GM23338 (cell line): ENCODE data around the gene KRTAP10-9. TPM values are rescaled to one million over a fixed set of nuclear protein-coding genes. Genes with fewer than 3 reads are reported as not detected.

Experiments used
- ATAC-seq: fragments of 200-7000 bp; cut with Tn5 transposase; 3 replicates; pipeline ENCODE4 v1.9.1; 2020
- DNase-seq: peaks from one replicate; pipeline ENCODE4 v3.0.0-alpha.2; 2015; ENCODE audit warnings: low spot score
- H2AFZ ChIP-seq: fragments of 200-600 bp; sonication (generic); 2 replicates; pipeline ENCODE4 v1.8.0; 2016; ENCODE audit warnings: antibody characterized with exemption, mild to moderate bottlenecking, moderate library complexity
- H3F3A ChIP-seq: fragments of 200-600 bp; sonication (generic); replicated peaks from 2 replicates; pipeline ENCODE4 v1.8.0; 2017; ENCODE audit warnings: antibody characterized with exemption, mixed run types, low read depth
- H3K27ac ChIP-seq: fragments of 200-600 bp; sonication (generic); 2 replicates; pipeline ENCODE4 v1.6.1; 2016; ENCODE audit warnings: low read depth
- H3K27me3 ChIP-seq: fragments of 200-600 bp; sonication (generic); 2 replicates; pipeline ENCODE4 v1.8.0; 2016; ENCODE audit warnings: mild to moderate bottlenecking, mixed run types, moderate library complexity; ENCODE audit not compliant: insufficient read depth
- H3K36me3 ChIP-seq: fragments of 200-600 bp; sonication (generic); 2 replicates; pipeline ENCODE4 v1.8.0; 2016; ENCODE audit warnings: mild to moderate bottlenecking; ENCODE audit not compliant: insufficient read depth
- H3K4me1 ChIP-seq: fragments of 200-600 bp; sonication (generic); 2 replicates; pipeline ENCODE4 v1.8.0; 2016; ENCODE audit warnings: mild to moderate bottlenecking, moderate library complexity; ENCODE audit not compliant: insufficient read depth
- H3K4me2 ChIP-seq: fragments of 200-600 bp; sonication (generic); 2 replicates; pipeline ENCODE4 v1.7.1; 2017; ENCODE audit warnings: mixed run types
- H3K4me3 ChIP-seq: fragments of 200-600 bp; sonication (generic); 2 replicates; pipeline ENCODE4 v1.6.1; 2016; ENCODE audit warnings: mixed run types
- H3K79me2 ChIP-seq: fragments of 200-600 bp; sonication (generic); replicated peaks from 2 replicates; pipeline ENCODE4 v1.8.0; 2017; ENCODE audit warnings: mild to moderate bottlenecking; ENCODE audit not compliant: insufficient read depth
- H3K9me2 ChIP-seq: fragments of 200-600 bp; sonication (generic); 2 replicates; pipeline ENCODE4 v1.8.0; 2017; ENCODE audit not compliant: insufficient read depth
- H4K20me1 ChIP-seq: fragments of 200-600 bp; sonication (generic); replicated peaks from 2 replicates; pipeline ENCODE4 v1.8.0; 2017; ENCODE audit warnings: mild to moderate bottlenecking; ENCODE audit not compliant: insufficient read depth
- H3K27ac Mint-ChIP-seq: 2 replicates; pipeline ENCODE4 v1.8.0; 2020; ENCODE audit warnings: inconsistent platforms, mild to moderate bottlenecking, moderate library complexity, mixed read lengths
- H3K27me3 Mint-ChIP-seq: 3 replicates; pipeline ENCODE4 v1.8.0; 2022; ENCODE audit warnings: low read depth, mild to moderate bottlenecking, moderate library complexity, mixed read lengths, inconsistent platforms; ENCODE audit not compliant: insufficient read depth, poor library complexity
- H3K36me3 Mint-ChIP-seq: 3 replicates; pipeline ENCODE4 v1.8.0; 2021; ENCODE audit warnings: low read depth, mild to moderate bottlenecking, inconsistent platforms, moderate library complexity, mixed read lengths
- H3K4me1 Mint-ChIP-seq: 3 replicates; pipeline ENCODE4 v1.8.0; 2020; ENCODE audit warnings: mild to moderate bottlenecking, inconsistent platforms, mixed read lengths
- H3K4me3 Mint-ChIP-seq: 3 replicates; pipeline ENCODE4 v1.8.0; 2021; ENCODE audit warnings: moderate library complexity, mild to moderate bottlenecking, inconsistent platforms, mixed read lengths
- H3K9me3 Mint-ChIP-seq: 3 replicates; pipeline ENCODE4 v1.8.0; 2020; ENCODE audit warnings: moderate library complexity, mild to moderate bottlenecking, inconsistent platforms, mixed read lengths
- CREB1 ChIP-seq: fragments of 250-450 bp; sonication (Bioruptor Pico); IDR thresholded peaks from 2 replicates; pipeline ENCODE4 v1.5.0; 2020; ENCODE audit warnings: low read depth, mild to moderate bottlenecking, moderate library complexity
- EZH2 ChIP-seq: fragments of 200-600 bp; sonication (generic); IDR thresholded peaks from one replicate; pipeline ENCODE4 v1.8.0; 2017; ENCODE audit warnings: antibody characterized with exemption, mild to moderate bottlenecking, low read depth; ENCODE audit not compliant: unreplicated experiment
- EZH2phosphoT487 ChIP-seq: fragments of 200-600 bp; sonication (generic); IDR thresholded peaks from one replicate; pipeline ENCODE4 v1.8.1; 2018; ENCODE audit warnings: antibody characterized with exemption; ENCODE audit not compliant: unreplicated experiment
- JUNB ChIP-seq: IDR thresholded peaks from one replicate; pipeline ENCODE4 v1.6.1; 2016; ENCODE audit warnings: antibody characterized with exemption; ENCODE audit not compliant: unreplicated experiment
- NANOG ChIP-seq: IDR thresholded peaks from 2 replicates; pipeline ENCODE4 v1.6.1; 2016; ENCODE audit warnings: antibody characterized with exemption, borderline replicate concordance
- POLR2AphosphoS5 ChIP-seq: IDR thresholded peaks from 2 replicates; pipeline ENCODE4 v1.6.1; 2016; ENCODE audit warnings: antibody characterized with exemption, low read depth
- STAT1 ChIP-seq: IDR thresholded peaks from one replicate; pipeline ENCODE4 v1.6.1; 2016; ENCODE audit warnings: antibody characterized with exemption; ENCODE audit not compliant: unreplicated experiment
- ZNF331 ChIP-seq: fragments of 250-450 bp; sonication (Bioruptor Pico); IDR thresholded peaks from 2 replicates; pipeline ENCODE4 v1.5.0; 2020; ENCODE audit warnings: low read depth, mild to moderate bottlenecking, moderate library complexity
- polyA plus RNA-seq: library from polyadenylated mRNA; unstranded; fragments of >200 nt; fragmentation: Nextera tagmentation; extraction: Ambion mirVana; gene quantifications from 2 replicates; pipeline ENCODE4 v1.2.1, GENCODE V29; 2016
- total RNA-seq: library from RNA; depleted of rRNA; stranded (reverse); fragments of >200 nt; shearing (Covaris generic); gene quantifications from 2 replicates; pipeline ENCODE4 v1.2.3, GENCODE V29; 2014
- TF ChIP-seq, protein P1 (sequence below): IDR thresholded peaks from one replicate; pipeline ENCODE4 v1.6.1; 2018; ENCODE audit warnings: antibody characterized with exemption; ENCODE audit not compliant: unreplicated experiment
- TF ChIP-seq, protein P2 (sequence below), 2 experiments: fragments of 200-600 bp in 1 of 2; sonication (generic) in 1 of 2; conservative IDR thresholded peaks; 2 replicates each; pipeline versions ENCODE4 v1.5.1 to v1.6.1; 2016 to 2017; ENCODE audit warnings: antibody characterized with exemption in 2 of 2, low read depth in 2 of 2, mild to moderate bottlenecking in 2 of 2, moderate library complexity in 1 of 2
- TF ChIP-seq, protein P3 (sequence below): IDR thresholded peaks from 2 replicates; pipeline ENCODE4 v1.6.1; 2016; ENCODE audit warnings: antibody characterized with exemption
- TF ChIP-seq, protein P4 (sequence below): fragments of 250-450 bp; sonication (Bioruptor Pico); IDR thresholded peaks from 2 replicates; pipeline ENCODE4 v1.5.0; 2020; ENCODE audit warnings: mild to moderate bottlenecking, moderate library complexity

Gene KRTAP10-9
- total and polyA plus RNA-seq, 2 experiments from 2014 or later: not detected

DNA sequence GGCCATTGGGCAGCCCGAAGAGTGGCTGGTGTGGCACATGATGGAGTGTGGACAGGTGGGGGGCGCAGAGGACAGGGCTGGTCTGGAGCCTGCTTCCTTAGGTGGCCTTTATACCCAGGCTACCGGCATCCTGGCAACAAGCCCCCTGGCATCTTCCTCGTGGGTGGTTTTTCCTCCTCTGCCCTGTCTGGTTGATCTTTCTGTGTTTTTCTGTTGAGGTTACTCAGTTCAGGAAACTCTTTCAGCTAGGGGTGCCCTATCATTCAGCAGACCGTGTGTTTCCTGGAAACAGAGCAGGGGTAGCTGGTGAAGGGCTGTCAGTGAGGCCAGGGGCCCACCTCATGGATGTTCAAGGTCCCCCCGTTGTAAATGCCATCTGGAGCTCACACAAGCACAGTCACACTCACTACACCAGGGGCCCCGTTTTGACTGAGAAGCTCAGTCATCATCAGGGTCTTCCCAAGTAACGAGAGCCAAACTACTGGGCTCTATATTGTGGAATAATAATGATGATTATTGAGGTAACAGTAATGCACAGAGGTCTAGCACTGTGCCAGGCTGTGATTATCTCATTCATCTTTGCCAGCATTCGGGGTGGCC, 27.8 kb downstream of the KRTAP10-9 start, which contains the start of gene KRTAP12-4:
KRTAP12-4 (minus strand) TSS at position 84 of the 600 bp plus-strand sequence; CDS start at position 39, 45 bp downstream.
- DNase-seq (no peak), ATAC-seq (no peak)

More for the DNA sequence above, 27.8 kb downstream of the KRTAP10-9 start, which contains the start of gene KRTAP12-4:
- Histone ChIP-seq H3K9me2 (no peaks in the 10 kb centered on the region), H3K27me3 (no peaks in the 10 kb centered on the region), H3K79me2 (no peaks in the 10 kb centered on the region), H3K4me3 (no peak within 1 kb of the TSS), H3F3A (no peaks in the 10 kb centered on the region), H3K36me3 (no peaks in the 10 kb centered on the region), H3K4me1 (peaks cover 17% of the 10 kb centered on the region), H3K4me2 (no peak within 1 kb of the TSS), H3K27ac (no peak within 1 kb of the TSS), H2AFZ (no peak within 1 kb of the TSS), H4K20me1 (no peaks in the 10 kb centered on the region)
- no peak within 1 kb of the TSS for H3K27ac Mint-ChIP-seq
- peaks cover 9% of the 10 kb centered on the region; the same call in 2 of the 3 replicates for H3K36me3 Mint-ChIP-seq
- TF ChIP-seq, protein P1, sequence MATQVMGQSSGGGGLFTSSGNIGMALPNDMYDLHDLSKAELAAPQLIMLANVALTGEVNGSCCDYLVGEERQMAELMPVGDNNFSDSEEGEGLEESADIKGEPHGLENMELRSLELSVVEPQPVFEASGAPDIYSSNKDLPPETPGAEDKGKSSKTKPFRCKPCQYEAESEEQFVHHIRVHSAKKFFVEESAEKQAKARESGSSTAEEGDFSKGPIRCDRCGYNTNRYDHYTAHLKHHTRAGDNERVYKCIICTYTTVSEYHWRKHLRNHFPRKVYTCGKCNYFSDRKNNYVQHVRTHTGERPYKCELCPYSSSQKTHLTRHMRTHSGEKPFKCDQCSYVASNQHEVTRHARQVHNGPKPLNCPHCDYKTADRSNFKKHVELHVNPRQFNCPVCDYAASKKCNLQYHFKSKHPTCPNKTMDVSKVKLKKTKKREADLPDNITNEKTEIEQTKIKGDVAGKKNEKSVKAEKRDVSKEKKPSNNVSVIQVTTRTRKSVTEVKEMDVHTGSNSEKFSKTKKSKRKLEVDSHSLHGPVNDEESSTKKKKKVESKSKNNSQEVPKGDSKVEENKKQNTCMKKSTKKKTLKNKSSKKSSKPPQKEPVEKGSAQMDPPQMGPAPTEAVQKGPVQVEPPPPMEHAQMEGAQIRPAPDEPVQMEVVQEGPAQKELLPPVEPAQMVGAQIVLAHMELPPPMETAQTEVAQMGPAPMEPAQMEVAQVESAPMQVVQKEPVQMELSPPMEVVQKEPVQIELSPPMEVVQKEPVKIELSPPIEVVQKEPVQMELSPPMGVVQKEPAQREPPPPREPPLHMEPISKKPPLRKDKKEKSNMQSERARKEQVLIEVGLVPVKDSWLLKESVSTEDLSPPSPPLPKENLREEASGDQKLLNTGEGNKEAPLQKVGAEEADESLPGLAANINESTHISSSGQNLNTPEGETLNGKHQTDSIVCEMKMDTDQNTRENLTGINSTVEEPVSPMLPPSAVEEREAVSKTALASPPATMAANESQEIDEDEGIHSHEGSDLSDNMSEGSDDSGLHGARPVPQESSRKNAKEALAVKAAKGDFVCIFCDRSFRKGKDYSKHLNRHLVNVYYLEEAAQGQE: no peak
- TF ChIP-seq, protein P2, sequence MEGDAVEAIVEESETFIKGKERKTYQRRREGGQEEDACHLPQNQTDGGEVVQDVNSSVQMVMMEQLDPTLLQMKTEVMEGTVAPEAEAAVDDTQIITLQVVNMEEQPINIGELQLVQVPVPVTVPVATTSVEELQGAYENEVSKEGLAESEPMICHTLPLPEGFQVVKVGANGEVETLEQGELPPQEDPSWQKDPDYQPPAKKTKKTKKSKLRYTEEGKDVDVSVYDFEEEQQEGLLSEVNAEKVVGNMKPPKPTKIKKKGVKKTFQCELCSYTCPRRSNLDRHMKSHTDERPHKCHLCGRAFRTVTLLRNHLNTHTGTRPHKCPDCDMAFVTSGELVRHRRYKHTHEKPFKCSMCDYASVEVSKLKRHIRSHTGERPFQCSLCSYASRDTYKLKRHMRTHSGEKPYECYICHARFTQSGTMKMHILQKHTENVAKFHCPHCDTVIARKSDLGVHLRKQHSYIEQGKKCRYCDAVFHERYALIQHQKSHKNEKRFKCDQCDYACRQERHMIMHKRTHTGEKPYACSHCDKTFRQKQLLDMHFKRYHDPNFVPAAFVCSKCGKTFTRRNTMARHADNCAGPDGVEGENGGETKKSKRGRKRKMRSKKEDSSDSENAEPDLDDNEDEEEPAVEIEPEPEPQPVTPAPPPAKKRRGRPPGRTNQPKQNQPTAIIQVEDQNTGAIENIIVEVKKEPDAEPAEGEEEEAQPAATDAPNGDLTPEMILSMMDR (conservative IDR thresholded peaks at IDR 0.05; ENCODE audit: low read depth in 2 of 2): no peak
- TF ChIP-seq ZNF331 (CRISPR knock-in tag) (no peak), CREB1 (CRISPR knock-in tag) (no peak), JUNB (no peak), POLR2AphosphoS5 (no peak), EZH2 (no peak), NANOG (no peak), STAT1 (no peak), EZH2phosphoT487 (no peak)
- TF ChIP-seq, protein P3, sequence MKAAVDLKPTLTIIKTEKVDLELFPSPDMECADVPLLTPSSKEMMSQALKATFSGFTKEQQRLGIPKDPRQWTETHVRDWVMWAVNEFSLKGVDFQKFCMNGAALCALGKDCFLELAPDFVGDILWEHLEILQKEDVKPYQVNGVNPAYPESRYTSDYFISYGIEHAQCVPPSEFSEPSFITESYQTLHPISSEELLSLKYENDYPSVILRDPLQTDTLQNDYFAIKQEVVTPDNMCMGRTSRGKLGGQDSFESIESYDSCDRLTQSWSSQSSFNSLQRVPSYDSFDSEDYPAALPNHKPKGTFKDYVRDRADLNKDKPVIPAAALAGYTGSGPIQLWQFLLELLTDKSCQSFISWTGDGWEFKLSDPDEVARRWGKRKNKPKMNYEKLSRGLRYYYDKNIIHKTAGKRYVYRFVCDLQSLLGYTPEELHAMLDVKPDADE: no peak
- TF ChIP-seq, protein P4, sequence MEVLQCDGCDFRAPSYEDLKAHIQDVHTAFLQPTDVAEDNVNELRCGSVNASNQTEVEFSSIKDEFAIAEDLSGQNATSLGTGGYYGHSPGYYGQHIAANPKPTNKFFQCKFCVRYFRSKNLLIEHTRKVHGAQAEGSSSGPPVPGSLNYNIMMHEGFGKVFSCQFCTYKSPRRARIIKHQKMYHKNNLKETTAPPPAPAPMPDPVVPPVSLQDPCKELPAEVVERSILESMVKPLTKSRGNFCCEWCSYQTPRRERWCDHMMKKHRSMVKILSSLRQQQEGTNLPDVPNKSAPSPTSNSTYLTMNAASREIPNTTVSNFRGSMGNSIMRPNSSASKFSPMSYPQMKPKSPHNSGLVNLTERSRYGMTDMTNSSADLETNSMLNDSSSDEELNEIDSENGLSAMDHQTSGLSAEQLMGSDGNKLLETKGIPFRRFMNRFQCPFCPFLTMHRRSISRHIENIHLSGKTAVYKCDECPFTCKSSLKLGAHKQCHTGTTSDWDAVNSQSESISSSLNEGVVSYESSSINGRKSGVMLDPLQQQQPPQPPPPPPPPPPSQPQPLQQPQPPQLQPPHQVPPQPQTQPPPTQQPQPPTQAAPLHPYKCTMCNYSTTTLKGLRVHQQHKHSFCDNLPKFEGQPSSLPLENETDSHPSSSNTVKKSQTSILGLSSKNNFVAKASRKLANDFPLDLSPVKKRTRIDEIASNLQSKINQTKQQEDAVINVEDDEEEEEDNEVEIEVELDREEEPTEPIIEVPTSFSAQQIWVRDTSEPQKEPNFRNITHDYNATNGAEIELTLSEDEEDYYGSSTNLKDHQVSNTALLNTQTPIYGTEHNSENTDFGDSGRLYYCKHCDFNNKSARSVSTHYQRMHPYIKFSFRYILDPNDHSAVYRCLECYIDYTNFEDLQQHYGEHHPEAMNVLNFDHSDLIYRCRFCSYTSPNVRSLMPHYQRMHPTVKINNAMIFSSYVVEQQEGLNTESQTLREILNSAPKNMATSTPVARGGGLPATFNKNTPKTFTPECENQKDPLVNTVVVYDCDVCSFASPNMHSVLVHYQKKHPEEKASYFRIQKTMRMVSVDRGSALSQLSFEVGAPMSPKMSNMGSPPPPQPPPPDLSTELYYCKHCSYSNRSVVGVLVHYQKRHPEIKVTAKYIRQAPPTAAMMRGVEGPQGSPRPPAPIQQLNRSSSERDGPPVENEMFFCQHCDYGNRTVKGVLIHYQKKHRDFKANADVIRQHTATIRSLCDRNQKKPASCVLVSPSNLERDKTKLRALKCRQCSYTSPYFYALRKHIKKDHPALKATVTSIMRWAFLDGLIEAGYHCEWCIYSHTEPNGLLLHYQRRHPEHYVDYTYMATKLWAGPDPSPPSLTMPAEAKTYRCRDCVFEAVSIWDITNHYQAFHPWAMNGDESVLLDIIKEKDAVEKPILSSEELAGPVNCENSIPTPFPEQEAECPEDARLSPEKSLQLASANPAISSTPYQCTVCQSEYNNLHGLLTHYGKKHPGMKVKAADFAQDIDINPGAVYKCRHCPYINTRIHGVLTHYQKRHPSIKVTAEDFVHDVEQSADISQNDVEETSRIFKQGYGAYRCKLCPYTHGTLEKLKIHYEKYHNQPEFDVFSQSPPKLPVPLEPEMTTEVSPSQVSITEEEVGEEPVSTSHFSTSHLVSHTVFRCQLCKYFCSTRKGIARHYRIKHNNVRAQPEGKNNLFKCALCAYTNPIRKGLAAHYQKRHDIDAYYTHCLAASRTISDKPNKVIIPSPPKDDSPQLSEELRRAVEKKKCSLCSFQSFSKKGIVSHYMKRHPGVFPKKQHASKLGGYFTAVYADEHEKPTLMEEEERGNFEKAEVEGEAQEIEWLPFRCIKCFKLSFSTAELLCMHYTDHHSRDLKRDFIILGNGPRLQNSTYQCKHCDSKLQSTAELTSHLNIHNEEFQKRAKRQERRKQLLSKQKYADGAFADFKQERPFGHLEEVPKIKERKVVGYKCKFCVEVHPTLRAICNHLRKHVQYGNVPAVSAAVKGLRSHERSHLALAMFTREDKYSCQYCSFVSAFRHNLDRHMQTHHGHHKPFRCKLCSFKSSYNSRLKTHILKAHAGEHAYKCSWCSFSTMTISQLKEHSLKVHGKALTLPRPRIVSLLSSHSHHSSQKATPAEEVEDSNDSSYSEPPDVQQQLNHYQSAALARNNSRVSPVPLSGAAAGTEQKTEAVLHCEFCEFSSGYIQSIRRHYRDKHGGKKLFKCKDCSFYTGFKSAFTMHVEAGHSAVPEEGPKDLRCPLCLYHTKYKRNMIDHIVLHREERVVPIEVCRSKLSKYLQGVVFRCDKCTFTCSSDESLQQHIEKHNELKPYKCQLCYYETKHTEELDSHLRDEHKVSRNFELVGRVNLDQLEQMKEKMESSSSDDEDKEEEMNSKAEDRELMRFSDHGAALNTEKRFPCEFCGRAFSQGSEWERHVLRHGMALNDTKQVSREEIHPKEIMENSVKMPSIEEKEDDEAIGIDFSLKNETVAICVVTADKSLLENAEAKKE (CRISPR knock-in tag): no peak
- H3K9me3 Mint-ChIP-seq: peaks cover 18% of the 10 kb centered on the region
- H3K4me3 Mint-ChIP-seq: no peak within 1 kb of the TSS
- peaks cover 16% of the 10 kb centered on the region for H3K27me3 Mint-ChIP-seq
- peaks cover 14% of the 10 kb centered on the region for H3K4me1 Mint-ChIP-seq
